Fibroblast of mammary gland (primary cell): ENCODE data around the gene PHF12.

Source experiments
- DNase-seq: peaks from one replicate; pipeline ENCODE4 v3.0.0-alpha.2; 2010; ENCODE audit warnings: low read depth
- H3K4me3 ChIP-seq: 2 replicates; pipeline ENCODE4 v1.5.1; 2011; ENCODE audit warnings: low read depth, mild to moderate bottlenecking, low read length, moderate library complexity; ENCODE audit not compliant: control insufficient read depth
- TF ChIP-seq, protein P1 (sequence below): conservative IDR thresholded peaks from 2 replicates; pipeline ENCODE4 v1.5.1; 2011; ENCODE audit warnings: low read depth, low read length, inconsistent platforms; ENCODE audit not compliant: control insufficient read depth, insufficient read depth

PHF12 gene

DNA sequence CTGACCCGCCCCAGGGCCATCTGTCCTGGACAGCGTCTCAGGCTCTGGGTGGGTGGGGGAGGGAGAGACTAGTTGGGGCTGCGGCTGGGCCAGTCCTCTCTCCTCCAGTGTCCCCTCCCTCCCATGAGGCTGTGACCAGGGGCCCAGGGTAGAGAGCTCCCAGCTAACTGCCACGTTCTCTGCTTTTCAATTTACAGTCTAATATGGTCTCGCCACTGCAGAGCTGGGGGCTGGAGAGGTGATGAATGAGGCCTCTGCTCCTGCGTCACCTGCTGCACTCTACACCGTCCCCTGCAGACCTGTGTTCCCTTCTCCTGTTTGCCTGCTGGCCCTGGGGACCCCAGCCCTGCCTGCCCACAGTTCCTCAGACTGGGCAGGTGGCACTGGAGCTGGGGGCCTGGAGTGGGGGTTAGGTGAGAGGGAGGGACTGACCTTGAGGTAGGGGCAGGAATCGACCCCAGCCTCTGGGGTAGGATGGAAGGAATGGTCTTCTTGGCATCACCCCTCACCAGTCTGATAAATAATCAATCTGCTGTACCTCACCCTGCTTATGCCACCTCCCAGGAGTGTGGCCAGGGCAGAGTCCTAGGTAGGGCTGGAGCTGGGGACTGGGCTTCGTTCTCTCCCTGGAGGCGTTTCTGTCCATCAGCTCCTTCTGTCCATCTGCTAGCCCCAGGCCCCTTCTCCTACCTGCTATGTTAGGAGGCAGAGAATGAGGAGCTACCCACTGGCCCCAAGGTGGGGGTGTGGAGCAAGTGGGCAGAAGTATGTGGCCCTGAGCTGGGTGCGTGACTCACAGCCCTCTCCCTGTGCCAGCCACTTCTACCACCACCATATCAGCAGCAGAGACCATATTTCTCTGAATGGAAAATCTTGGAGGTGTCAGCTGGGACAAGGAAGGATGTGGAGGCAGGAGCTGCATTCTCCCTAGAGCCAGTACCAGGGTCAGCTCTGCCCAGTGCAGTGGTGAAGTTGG is 41.6 kb upstream of the PHF12 start:
- DNase-seq: no peak
- no peak overlapping the region for H3K4me3 ChIP-seq
- TF ChIP-seq, protein P1, sequence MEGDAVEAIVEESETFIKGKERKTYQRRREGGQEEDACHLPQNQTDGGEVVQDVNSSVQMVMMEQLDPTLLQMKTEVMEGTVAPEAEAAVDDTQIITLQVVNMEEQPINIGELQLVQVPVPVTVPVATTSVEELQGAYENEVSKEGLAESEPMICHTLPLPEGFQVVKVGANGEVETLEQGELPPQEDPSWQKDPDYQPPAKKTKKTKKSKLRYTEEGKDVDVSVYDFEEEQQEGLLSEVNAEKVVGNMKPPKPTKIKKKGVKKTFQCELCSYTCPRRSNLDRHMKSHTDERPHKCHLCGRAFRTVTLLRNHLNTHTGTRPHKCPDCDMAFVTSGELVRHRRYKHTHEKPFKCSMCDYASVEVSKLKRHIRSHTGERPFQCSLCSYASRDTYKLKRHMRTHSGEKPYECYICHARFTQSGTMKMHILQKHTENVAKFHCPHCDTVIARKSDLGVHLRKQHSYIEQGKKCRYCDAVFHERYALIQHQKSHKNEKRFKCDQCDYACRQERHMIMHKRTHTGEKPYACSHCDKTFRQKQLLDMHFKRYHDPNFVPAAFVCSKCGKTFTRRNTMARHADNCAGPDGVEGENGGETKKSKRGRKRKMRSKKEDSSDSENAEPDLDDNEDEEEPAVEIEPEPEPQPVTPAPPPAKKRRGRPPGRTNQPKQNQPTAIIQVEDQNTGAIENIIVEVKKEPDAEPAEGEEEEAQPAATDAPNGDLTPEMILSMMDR: no peak

GRCh38 chr17:28992185-28992584 is 40.9 kb upstream of the PHF12 start:
- TF ChIP-seq, protein P1: no peak
- no peak for DNase-seq
- H3K4me3 ChIP-seq: no peak overlapping the region

DNA sequence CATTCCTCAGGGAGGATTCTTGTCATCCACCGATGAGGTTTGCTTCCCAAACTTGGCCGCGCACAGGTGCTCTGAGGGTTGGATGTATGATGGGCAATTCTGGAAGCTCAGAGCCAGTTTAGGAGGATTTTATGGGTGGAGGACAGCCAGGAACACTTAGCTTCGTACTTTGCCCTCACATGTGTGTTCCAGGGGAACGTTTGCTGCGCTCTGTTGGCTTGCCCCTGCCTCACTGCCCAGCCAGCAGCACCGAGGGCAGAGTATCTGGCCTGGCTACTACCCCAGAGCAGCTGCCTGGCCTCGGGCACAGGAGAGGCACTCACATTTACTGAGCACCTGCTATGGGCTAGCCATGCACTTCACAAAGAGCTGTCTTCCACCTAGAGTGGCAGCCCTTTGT is 40.5 kb upstream of the PHF12 start:
- no peak for DNase-seq
- no peak overlapping the region for H3K4me3 ChIP-seq
- TF ChIP-seq, protein P1: no peak

DNA sequence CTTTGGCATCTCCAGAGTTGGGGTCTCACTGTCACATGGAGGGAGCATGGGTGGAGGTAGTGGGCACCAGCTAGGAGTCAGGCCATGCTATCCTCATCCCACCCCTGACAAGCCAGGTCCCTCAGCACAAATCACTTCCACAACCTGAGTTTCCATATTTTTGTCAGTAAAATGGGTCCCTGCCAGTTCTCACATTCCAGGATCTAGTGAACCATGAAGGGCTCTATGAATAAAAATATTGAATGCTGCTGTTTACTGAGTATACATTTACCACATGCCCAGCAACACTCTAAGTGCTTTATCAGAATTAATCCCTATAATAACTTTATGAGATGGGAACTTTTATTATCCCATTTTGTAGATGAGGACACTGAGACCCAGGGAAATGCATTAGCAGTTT is 37.7 kb upstream of the PHF12 start:
- no peak overlapping the region for H3K4me3 ChIP-seq
- TF ChIP-seq, protein P1: no peak
- DNase-seq: no peak

- no peak overlapping the region for H3K4me3 ChIP-seq
- TF ChIP-seq, protein P1: no peak
- DNase-seq: no peak
These were observed 37.2 kb upstream of the PHF12 start for GRCh38 chr17:28988475-28988874.

- no peak overlapping the region for H3K4me3 ChIP-seq
- TF ChIP-seq, protein P1: no peak
- DNase-seq: no peak
These were observed 35.7 kb upstream of the PHF12 start for GRCh38 chr17:28986714-28987655.
